ENCODE measurements around the gene UBE2A.

Gene UBE2A

GRCh38 chrX:119549327-119550016, 24.9 kb upstream of the UBE2A start (continued):
- TF ChIP-seq ZNF280C (tag by site-specific recombination; IDR thresholded peaks at IDR 0.05) (no peak), ZNF324 (tag by site-specific recombination; IDR thresholded peaks at IDR 0.05) (no peak), PRDM4 (tag by site-specific recombination; IDR thresholded peaks at IDR 0.05) (no peak), ZNF747 (tag by site-specific recombination; IDR thresholded peaks at IDR 0.05) (no peak), ZNF585B (tag by site-specific recombination; IDR thresholded peaks at IDR 0.05) (no peak)
- TF ChIP-seq, protein P1, sequence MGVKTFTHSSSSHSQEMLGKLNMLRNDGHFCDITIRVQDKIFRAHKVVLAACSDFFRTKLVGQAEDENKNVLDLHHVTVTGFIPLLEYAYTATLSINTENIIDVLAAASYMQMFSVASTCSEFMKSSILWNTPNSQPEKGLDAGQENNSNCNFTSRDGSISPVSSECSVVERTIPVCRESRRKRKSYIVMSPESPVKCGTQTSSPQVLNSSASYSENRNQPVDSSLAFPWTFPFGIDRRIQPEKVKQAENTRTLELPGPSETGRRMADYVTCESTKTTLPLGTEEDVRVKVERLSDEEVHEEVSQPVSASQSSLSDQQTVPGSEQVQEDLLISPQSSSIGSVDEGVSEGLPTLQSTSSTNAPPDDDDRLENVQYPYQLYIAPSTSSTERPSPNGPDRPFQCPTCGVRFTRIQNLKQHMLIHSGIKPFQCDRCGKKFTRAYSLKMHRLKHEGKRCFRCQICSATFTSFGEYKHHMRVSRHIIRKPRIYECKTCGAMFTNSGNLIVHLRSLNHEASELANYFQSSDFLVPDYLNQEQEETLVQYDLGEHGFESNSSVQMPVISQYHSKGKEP (tag by site-specific recombination; IDR thresholded peaks at IDR 0.05) = no peak
- TF ChIP-seq, protein P2, sequence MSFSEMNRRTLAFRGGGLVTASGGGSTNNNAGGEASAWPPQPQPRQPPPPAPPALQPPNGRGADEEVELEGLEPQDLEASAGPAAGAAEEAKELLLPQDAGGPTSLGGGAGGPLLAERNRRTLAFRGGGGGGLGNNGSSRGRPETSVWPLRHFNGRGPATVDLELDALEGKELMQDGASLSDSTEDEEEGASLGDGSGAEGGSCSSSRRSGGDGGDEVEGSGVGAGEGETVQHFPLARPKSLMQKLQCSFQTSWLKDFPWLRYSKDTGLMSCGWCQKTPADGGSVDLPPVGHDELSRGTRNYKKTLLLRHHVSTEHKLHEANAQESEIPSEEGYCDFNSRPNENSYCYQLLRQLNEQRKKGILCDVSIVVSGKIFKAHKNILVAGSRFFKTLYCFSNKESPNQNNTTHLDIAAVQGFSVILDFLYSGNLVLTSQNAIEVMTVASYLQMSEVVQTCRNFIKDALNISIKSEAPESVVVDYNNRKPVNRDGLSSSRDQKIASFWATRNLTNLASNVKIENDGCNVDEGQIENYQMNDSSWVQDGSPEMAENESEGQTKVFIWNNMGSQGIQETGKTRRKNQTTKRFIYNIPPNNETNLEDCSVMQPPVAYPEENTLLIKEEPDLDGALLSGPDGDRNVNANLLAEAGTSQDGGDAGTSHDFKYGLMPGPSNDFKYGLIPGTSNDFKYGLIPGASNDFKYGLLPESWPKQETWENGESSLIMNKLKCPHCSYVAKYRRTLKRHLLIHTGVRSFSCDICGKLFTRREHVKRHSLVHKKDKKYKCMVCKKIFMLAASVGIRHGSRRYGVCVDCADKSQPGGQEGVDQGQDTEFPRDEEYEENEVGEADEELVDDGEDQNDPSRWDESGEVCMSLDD (tag by site-specific recombination; IDR thresholded peaks at IDR 0.05) = no peak

GRCh38 chrX:119552508-119552907, 21.9 kb upstream of the UBE2A start:
- peaks cover 3 to 7% of the 10 kb centered on the region in 2 experiments; a peak in 2 of 3 replicates for H3K36me3 ChIP-seq (ENCODE audit: control insufficient read depth in 2 of 2, insufficient read depth in 1 of 2, low read length in 2 of 2)
- no peak overlapping the region for H3K4me3 ChIP-seq (ENCODE audit: low read depth, low read length)
- CTCF ChIA-PET = interaction anchor here (0.7 to 1.1 kb wide), 4 partner anchors 12 to 253 kb away, joined by 3 to 5 read pairs (median 4); no protein-coding TSS in a partner anchor
- no peak for TF ChIP-seq ZNF146 (tag by site-specific recombination; IDR thresholded peaks at IDR 0.05)
- no peak for TF ChIP-seq ZNF169 (tag by site-specific recombination; IDR thresholded peaks at IDR 0.05)
- no peak for TF ChIP-seq ZNF416 (tag by site-specific recombination; IDR thresholded peaks at IDR 0.05)
- TF ChIP-seq HOXC10 (CRISPR knock-in tag; IDR thresholded peaks at IDR 0.05) = no peak
- TF ChIP-seq ZNF585B (tag by site-specific recombination; IDR thresholded peaks at IDR 0.05) = no peak
- POLR2A ChIA-PET = no interaction called here
- no peaks in the 10 kb centered on the region for H3K9me3 ChIP-seq (ENCODE audit: control insufficient read depth, insufficient read depth, low read depth, low read length)
- H3K4me1 ChIP-seq (ENCODE audit: control insufficient read depth, insufficient read depth, low read length) = no peaks in the 10 kb centered on the region
- no peak overlapping the region for H3K27ac ChIP-seq (ENCODE audit: extremely low read depth, low read depth, low read length)

DNA sequence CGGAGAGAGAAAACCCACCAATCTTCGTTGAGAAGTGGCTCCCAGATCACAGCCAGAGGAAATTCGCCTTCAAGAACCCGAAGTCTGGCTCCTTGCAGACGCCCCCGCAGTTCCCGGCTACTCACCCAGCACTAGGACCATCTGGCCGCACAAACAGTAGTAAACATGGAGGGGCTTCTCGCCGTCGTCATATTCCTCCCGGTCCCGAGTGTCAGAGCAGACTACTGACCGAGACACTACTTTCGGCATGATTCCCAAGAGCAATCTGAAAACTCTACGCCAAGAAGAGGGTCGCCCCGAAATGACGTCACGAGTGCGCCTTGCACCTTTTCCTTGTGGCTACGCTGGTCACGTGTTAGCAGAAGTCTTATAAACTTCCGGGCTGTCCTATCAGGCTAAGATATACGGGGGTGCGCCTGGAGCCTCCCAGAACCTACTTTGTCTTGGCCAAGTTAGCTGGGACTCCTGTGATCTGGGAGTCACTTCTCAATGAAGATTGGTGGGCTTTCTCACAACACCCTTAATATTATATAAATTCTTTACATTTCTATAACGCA, 9.2 kb upstream of the UBE2A start, which contains the start of gene STEEP1:
Gene STEEP1 (minus strand): TSS at position 303 of the 557 bp plus-strand sequence. CDS start 54 bp downstream, at position 249.
- Histone ChIP-seq H3K27ac (ENCODE audit: extremely low read depth, low read depth, low read length) (peak within 1 kb of the TSS; percentile 52), H3K4me1 (ENCODE audit: control insufficient read depth, insufficient read depth, low read length) (peaks cover 3% of the 10 kb centered on the region; the same call in 1 of the 2 replicates), H3K36me3 (ENCODE audit: control insufficient read depth in 2 of 2, insufficient read depth in 1 of 2, low read length in 2 of 2) (peaks cover 4 to 9% of the 10 kb centered on the region in 2 experiments; a peak in 2 of 3 replicates), H3K4me3 (ENCODE audit: low read depth, low read length) (peak within 1 kb of the TSS; percentile 79), H3K9me3 (ENCODE audit: control insufficient read depth, insufficient read depth, low read depth, low read length) (no peaks in the 10 kb centered on the region)
- ChIA-PET CTCF (interaction anchor here (0.6 to 1.0 kb wide), 2 partner anchors 48 to 126 kb away, joined by 3 to 4 read pairs; no protein-coding TSS in a partner anchor), POLR2A (interaction anchor here (0.7 to 1.1 kb wide), 4 partner anchors 10 to 288 kb away, joined by 3 to 20 read pairs (median 4); partner anchors contain the start of genes RPL39, UBE2A and UPF3B)
- TF ChIP-seq ZFP37 (tag by site-specific recombination; IDR thresholded peaks at IDR 0.05) = no peak
- TF ChIP-seq, protein P3, sequence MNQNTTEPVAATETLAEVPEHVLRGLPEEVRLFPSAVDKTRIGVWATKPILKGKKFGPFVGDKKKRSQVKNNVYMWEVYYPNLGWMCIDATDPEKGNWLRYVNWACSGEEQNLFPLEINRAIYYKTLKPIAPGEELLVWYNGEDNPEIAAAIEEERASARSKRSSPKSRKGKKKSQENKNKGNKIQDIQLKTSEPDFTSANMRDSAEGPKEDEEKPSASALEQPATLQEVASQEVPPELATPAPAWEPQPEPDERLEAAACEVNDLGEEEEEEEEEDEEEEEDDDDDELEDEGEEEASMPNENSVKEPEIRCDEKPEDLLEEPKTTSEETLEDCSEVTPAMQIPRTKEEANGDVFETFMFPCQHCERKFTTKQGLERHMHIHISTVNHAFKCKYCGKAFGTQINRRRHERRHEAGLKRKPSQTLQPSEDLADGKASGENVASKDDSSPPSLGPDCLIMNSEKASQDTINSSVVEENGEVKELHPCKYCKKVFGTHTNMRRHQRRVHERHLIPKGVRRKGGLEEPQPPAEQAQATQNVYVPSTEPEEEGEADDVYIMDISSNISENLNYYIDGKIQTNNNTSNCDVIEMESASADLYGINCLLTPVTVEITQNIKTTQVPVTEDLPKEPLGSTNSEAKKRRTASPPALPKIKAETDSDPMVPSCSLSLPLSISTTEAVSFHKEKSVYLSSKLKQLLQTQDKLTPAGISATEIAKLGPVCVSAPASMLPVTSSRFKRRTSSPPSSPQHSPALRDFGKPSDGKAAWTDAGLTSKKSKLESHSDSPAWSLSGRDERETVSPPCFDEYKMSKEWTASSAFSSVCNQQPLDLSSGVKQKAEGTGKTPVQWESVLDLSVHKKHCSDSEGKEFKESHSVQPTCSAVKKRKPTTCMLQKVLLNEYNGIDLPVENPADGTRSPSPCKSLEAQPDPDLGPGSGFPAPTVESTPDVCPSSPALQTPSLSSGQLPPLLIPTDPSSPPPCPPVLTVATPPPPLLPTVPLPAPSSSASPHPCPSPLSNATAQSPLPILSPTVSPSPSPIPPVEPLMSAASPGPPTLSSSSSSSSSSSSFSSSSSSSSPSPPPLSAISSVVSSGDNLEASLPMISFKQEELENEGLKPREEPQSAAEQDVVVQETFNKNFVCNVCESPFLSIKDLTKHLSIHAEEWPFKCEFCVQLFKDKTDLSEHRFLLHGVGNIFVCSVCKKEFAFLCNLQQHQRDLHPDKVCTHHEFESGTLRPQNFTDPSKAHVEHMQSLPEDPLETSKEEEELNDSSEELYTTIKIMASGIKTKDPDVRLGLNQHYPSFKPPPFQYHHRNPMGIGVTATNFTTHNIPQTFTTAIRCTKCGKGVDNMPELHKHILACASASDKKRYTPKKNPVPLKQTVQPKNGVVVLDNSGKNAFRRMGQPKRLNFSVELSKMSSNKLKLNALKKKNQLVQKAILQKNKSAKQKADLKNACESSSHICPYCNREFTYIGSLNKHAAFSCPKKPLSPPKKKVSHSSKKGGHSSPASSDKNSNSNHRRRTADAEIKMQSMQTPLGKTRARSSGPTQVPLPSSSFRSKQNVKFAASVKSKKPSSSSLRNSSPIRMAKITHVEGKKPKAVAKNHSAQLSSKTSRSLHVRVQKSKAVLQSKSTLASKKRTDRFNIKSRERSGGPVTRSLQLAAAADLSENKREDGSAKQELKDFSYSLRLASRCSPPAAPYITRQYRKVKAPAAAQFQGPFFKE (tag by site-specific recombination; IDR thresholded peaks at IDR 0.05; ENCODE audit: borderline replicate concordance) = no peak
- TF ChIP-seq ZNF664 (tag by site-specific recombination; IDR thresholded peaks at IDR 0.05) = no peak
- TF ChIP-seq ZNF132 (tag by site-specific recombination; IDR thresholded peaks at IDR 0.05; ENCODE audit: borderline replicate concordance) = no peak
